Hematopoietic multipotent progenitor cell treated with erythropoietin and hydrocortisone succinate and interleukin-3 and kit ligand, for 6 days (in vitro differentiated cells): Measurements from ENCODE around the gene HOGA1.
"Not testable (repeated sequence)": the region's sequence is repeated elsewhere in the genome, so short reads cannot be mapped to it uniquely, and the experiment has no call there.

Source experiments
- DNase-seq: peaks from one replicate; pipeline ENCODE4 v3.0.0-alpha.2; 2015

The HOGA1 gene

DNA sequence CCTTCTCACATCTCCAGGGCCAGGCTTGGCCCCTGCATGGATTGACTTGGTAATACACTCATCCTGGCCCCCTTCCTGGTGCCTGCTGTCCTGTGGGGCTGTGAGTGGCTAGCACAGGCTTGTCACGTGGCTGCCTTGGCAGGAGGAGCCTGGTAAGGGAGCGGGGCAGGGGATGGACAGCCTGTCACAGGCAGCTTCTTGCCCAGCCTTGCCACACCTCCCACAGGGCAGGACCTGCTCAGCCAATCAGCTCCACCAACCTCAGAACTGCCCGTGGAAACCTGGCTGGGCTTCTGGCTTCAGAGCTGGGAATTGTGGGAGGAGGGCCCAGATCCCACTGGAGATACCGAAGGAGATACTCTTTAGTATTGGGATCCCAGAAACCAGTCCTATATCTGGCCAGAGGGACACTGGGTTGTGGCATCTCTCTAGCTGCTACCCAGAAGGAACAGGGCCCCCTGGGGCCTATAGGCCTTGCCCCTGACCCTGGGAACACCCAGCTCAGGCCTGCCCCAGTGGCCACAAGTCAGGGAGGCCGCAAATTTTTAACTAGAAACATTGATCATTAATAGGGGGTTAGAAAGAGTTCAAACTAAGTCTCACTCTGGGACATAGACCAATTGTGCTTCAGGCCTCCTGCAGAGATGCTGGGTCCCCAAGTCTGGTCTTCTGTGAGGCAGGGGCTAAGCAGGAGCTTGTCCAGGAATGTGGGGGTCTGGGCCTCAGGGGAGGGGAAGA is at the start of gene HOGA1:
Gene HOGA1 (plus strand): TSS at position 330 of the 738 bp plus-strand sequence. CDS start 315 bp downstream, at position 645.
- DNase-seq = peak; percentile 39

GRCh38 chr10:97534746-97535367 is 49.3 kb upstream of the HOGA1 start:
- peak; percentile 71 for DNase-seq

DNA sequence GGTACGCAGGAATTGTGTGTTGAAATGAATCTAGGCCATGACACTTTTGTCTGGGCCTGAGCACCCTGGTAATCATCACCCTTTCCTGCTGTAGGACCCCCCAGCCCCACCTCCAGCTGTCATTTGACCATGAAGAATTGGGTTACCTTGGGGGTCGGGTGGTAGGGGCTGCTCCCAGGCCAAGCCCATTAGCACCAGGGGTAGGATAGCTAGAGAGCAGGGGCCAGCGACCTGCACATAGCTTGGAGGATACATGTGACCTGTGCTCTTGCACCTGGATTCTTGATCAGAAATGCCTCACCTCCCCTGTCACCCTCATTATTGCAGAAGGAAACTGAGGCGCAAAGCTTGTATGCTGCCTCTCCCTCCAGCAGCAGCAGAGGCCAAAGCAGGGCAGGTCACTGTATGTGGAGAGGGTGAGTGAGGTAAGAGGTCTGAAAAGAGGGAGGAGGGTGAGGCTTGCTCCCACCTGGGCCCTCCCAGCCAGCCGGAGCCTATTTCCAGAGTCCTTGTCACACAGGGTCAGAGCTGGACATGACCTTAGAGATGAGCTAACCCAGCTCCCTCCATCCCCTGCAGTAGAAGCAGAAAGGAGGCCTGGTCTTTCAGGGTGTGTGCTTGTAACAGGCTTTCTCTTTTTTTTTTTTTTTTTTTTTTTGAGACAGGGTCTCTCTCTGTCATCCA is 46.9 kb upstream of the HOGA1 start:
- no peak for DNase-seq

GRCh38 chr10:97538411-97538810 is 45.8 kb upstream of the HOGA1 start:
- DNase-seq = no peak

DNA sequence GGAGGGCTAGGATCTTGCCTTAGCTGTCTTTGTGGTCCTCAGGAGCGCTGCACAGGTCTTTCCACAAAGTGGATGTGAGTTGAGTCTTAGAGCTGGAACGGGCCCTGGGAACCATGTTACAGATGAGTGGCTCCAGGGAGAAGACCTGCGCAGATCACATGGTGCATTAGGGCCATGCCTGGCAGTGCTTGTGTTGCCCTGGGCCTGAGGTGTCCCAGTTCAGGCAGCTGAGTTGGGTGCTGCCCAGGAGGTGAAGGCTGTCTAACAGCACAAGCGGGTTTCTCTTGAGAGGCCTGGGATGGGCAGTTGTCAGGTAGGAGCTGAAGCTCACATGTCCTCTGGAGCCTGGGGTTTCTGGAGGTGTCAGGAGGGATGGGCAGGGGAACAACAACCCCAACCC is 45.4 kb upstream of the HOGA1 start:
- no peak for DNase-seq

GRCh38 chr10:97539523-97540200 is 44.5 kb upstream of the HOGA1 start:
- DNase-seq = no peak

- no peak for DNase-seq
These were observed 43.3 kb upstream of the HOGA1 start for GRCh38 chr10:97540669-97541500.

DNA sequence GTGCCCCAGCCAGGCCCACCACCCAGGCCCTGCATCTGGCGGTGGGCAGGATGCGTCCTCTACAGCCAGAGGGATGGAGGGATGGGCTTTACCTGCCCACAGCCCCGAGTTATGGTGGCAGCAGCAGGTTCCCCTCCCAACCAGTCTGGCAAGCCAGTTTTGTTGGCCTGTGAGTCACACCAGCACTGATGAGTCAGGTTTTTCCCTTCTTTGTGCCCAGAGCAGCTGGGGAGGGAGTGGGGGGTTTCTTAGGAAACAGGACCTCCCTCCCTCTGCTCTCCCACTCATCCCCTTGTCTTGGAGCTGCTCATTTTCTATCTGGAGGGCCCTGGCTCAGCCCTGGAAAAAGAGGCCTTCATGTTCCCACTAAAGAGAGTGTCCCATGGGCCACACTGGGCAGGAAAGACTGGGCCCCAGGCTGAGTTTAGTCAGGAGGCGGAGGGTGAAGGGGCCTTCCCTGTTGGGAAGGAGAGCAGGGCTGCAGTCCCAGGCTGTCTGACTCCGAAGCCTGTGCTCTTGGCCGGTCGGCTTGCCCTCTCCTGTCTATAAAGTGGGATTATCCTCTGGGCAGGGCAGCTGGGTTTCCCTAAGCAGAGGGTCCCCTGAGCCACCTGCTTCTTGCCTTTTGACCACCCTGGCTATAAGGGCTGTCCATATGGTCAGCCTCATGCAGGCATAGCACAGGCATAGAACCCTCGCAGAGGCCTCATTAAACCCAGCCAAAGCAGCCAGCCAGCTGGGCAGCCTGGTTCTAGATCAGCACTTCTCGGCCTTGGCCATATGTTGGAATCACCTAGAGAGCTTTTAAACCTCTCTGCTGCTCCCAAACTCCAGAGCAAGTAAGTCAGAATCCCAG is 41.8 kb upstream of the HOGA1 start:
- no peak for DNase-seq

DNA sequence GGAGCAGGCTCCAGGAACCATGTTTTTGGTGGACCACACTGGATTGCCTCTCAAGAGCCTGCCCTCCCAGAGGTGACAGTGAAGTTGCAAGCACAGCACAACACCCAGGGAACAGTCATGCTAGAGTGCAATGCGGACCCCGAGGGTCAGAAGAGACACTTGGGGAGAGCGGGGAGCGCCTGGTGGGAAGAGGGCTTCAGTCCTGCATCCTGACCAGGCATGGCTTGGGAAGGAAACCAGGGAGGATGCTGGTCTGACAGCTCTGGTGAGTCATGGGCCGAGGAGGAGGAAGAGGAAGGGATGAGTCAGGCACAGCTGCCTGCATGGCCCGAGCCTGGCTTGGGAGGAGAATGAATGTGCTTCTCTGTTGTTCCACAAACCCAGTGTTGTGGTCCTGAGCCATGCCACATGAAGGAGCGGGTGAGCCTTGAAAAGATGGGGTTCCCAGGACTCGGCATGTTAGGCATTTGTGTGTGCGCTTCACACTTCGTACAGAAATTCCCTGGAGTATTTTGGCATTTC is 41.1 kb upstream of the HOGA1 start:
- peak; percentile 50 for DNase-seq

DNA sequence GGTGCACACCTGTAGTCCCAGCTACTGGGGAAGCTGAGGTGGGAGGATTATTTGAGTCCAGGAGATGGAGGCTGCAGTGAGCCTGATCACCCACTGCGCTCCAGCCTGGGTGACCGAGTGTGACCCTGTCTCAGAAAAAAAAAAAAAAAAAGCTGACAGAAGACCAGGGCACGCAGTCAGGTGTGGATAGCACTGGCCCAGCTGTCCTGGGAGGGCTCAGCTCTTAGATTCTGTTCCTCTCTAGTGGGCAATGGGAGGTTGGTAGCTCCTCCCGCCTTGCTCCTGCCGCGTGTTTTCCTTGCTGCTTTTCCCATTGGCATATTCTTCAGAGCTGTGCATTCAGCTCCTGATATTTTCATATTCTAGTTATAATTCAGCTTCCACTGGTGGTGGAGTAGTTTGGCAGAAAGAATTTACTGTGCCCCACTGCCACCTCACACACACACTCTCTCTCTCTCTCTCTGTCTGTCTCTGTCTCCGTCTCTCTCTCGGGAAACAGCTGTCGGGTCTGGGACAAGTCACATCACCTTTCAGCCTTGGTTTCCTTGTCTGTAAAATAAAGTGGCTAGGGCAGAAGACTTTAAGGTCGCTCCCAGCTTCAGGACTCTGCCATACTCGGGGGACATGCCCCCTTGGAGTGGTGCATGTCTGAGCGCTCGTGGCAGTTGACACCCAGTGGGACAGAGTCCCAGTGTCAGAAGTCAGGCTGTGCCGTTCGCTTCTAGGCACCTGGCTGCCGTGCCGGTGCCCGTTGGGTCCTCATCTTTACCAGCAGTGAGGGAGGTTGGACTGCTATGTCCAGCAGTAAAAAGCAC is 37.5 kb upstream of the HOGA1 start:
- no peak for DNase-seq

GRCh38 chr10:97547271-97547600 is 37.0 kb upstream of the HOGA1 start:
- no peak for DNase-seq

DNA sequence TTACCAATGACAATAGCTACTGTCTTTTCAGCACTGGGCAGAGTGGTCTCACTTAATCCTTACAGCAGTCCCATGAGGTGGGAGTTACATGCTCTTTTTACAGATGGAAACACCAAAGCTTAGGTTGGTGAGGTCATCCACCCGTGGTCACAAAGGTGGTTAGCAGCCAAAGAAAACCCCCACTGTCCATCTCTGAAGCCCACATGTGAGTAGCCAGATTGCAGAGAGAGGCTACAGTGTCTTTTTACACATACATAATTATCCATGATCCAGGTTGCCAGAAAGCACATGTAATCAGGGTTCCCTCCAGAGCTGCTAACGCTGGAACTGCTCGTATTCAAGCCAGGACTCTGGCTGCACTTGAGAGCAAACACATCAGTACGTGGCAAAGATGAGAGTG is 36.2 kb upstream of the HOGA1 start:
- DNase-seq = no peak

GRCh38 chr10:97548828-97549455 is 35.2 kb upstream of the HOGA1 start:
- no peak for DNase-seq

- DNase-seq = no peak
These were observed 34.4 kb upstream of the HOGA1 start for GRCh38 chr10:97549587-97550322.

GRCh38 chr10:97550336-97551149 is 33.6 kb upstream of the HOGA1 start:
- peak; percentile 47 for DNase-seq

GRCh38 chr10:97551271-97551670 is 32.9 kb upstream of the HOGA1 start:
- DNase-seq = no peak

- DNase-seq = peak; percentile 75
These were observed 30.6 kb upstream of the HOGA1 start for GRCh38 chr10:97553575-97554031.

DNA sequence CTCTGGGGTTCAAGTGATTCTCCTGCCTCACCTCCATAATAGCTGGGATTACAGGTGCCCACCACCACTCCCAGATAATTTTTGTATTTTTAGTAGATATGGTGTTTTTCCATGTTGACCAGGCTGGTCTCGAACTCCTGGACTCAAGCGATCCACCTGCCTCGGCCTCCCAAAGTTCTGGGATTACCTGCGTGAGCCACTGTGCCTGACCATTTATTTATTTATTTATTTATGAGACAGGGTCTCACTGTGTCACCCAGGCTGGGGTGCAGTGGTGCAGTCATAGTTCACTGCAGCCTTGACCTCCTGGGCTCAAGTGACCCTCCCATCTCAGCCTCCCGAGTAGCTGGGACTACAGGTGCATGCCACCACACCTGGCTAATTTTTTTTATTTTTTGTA is 29.9 kb upstream of the HOGA1 start:
- not testable (repeated sequence) for DNase-seq
